ENCODE results near the gene PARP4. TPM values are rescaled to one million over a fixed set of nuclear protein-coding genes. Genes with fewer than 3 reads are reported as not detected.
A peak's percentile ranks its signal among the peaks of the same experiment; 100 is the strongest.
"Not testable (repeated sequence)": the region's sequence is repeated elsewhere in the genome, so short reads cannot be mapped to it uniquely, and the experiment has no call there.

The PARP4 gene
- total RNA-seq, 1 donor from 2014 or later = 23.1 TPM

DNA sequence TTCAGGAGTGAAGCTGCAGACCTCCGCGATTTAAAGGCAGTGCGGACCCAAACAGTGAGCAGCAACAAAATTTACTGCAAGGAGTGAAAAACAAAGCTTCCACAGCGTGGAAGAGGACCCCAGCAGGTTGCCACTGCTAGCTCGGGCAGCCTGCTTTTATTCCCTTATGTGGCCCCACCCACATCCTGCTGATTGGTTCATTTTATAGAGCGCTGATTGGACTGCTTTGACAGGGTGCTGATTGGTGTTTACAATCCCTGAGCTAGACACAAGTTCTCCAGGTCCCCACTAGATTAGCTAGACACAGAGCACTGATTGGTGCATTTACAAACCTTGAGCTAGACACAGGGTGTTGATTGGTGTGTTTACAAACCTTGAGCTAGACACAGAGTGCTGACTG is 6.3 kb downstream of the PARP4 start:
- not testable (repeated sequence) for ATAC-seq; DNase-seq (ENCODE audit: low spot score)

DNA sequence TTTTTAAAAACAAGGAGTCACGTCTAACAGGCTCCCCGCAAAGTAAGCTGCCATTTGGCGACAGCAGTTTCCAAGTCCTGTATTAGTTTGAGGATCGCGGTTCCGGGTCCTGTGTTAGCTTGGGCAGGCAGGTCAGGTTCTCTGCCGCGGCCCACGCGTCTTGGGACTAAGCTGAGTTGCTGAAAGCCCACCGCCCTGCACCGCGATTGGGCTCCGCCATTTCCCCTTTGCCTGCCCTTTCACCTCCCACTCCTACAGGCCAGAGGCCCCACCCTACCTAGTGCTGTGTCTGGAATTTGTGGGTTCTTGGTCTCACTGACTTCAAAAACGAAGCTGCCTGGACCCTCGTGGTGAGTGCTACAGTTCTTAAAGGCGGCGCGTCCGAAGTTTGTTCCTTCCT is 6.8 kb downstream of the PARP4 start:
- no peak for ATAC-seq
- DNase-seq (ENCODE audit: low spot score) = no peak

DNA sequence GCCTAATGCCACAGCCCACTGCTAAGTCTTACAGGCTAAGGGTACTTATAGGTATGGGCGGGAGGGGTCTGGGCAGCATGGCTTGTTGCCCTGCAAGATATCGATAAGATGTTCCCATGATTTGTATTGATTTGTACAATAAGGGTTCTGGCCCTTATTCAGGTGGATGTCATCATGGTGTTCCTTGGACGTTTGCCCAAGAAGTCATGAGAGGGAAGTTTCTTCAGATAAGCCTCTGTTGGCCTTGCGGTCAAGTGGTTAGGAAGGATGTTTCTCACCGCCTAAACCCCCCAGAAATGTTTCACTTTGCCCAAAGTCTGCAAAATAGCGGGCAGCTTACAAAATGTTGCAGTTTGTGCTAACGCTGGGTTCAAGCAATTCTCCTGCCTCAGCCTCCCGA is 7.3 kb downstream of the PARP4 start:
- no peak for DNase-seq (ENCODE audit: low spot score)
- no peak for ATAC-seq

DNA sequence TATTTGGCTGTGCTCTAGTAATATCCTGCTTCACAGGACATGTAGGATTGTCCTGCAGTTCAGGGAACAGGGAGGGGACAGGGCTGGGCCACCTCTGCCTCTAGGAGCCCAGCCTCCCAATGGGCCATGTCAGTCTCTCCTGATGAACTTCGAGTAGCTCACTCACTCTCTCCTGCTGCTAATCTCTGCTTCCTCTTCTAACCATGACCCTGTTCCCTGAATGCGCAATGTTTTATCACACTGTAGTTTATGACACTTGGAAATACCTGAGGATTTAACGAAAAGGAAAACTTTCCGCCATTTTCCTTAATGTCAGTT is 9.2 kb downstream of the PARP4 start:
- ATAC-seq (peak; percentile 44), DNase-seq (ENCODE audit: low spot score) (no peak)

DNA sequence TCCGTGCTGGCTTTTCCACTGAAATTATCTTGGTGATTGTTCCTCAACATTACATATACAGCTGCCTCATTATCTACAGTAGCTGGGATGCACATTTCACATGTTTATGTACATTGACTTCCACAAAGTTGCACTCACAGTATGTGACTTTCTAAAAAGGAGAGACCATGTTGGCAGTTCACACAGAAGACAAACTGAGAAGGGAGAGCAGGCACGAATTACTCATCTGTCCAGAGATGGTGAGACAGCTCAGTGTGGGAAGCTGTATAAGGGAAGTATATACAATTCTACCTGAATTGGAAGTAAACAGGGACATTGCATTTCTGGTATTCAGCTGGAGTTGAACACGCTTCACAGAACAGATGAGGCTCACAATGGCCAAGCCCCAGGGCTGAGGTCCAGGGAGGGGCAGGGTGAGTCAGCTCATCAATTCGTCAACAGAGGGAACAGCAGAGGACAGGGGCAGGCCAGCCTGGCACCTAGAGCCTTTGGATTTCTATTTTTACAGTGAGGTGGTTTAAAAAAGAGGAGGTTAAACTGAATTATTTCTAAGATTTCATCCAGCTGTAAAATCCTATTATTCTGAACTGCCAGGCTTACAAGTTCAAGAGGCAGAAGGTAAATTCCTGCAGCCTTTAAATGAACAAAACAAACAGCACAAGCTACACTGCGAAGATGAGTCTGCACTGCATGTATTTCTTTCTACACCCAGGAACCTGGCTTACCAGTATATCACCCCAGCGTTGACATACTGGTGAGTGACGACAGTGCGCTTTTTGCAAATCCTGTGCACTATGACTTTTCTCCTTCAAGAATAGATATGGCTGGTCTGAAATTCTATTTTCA is 9.8 kb downstream of the PARP4 start:
- ATAC-seq (peak; percentile 63), DNase-seq (ENCODE audit: low spot score) (no peak)

DNA sequence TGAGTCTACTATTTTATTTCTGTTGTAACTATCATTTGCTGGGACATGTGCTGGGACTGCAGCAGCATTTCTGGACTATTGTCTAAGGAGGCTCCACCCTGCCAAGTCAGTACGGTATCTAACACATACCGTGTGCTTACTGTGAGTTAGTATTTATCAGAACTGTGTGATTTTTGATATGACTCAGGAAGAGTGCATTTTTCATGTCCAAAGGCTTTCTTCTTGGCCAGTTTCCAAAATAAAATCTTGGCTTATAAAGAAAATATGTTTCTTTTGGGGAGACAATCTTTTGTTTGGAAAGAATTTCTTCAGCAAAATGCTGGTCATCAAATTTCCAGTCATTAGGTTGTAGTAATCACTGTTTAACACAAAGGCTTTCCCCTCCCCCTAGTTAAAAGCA is 11.6 kb downstream of the PARP4 start:
- DNase-seq (ENCODE audit: low spot score) = no peak
- ATAC-seq = peak; percentile 63

DNA sequence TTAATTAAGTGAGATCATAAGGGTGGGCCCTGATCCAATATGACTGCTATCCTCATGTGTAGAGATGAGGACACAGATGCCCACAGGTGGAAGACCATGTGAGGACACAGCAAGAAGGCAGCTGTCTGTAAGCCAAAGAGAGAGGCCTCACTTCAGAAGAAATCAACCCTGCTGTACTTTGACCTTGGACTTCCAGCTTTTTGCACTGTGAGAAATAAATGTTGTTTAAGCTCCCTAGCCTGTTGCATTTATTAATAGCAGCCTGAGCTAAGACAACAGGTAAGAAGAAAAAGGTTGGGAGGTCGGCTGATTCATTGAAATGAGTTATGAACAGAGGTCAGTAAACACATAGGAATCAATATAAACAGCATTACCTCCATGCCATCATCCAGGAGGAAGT is 14.8 kb downstream of the PARP4 start:
- ATAC-seq (peak; percentile 31), DNase-seq (ENCODE audit: low spot score) (no peak)

DNA sequence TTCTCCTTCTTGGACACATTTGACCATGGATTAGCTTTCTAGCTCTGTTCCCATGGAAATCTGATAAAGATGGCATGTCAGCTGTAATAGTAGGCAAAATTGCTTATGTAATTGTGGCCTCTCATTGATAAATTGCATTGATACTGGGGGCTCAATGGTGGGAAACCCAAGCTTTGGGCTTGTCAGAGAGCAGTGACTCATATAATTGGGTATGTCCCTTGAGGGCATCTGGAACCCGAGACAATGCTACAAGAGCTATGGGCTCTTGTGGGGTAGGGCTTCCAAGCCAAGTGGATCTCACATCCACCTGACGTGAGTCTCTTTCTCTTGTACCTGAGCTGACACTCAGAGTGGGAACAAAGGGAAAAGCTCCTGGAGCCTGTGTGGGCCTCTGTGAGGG is 16.3 kb downstream of the PARP4 start:
- not testable (repeated sequence) for ATAC-seq; DNase-seq (ENCODE audit: low spot score)

DNA sequence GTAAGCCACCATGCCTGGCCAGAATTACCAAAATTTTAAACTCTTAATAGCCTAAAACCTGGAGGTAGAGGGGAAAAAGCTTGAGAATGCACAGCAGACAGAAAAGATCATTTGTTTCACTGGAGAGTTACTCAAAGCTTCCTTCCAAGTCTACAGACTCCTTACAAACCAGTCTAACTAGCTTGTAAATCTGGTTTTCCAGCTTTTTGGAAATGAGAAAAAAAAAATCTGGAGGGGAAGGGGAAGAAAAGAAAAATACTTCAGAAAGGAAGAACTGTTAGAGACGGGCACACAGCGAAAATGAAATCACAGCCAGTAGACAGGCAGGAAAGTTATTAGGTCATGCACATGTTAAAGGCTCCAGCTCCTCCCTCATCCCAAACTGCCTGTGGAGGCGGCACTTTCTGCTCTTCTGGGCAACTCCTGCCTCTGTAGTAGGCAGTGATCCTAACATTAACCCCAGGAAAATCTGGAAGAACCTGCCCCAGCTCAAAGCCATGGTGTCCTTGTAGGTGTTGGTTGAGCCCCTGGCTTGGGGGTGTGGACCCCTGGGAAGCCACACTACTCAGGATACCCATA is 17.3 kb downstream of the PARP4 start:
- DNase-seq (ENCODE audit: low spot score) (no peak), ATAC-seq (no peak)

DNA sequence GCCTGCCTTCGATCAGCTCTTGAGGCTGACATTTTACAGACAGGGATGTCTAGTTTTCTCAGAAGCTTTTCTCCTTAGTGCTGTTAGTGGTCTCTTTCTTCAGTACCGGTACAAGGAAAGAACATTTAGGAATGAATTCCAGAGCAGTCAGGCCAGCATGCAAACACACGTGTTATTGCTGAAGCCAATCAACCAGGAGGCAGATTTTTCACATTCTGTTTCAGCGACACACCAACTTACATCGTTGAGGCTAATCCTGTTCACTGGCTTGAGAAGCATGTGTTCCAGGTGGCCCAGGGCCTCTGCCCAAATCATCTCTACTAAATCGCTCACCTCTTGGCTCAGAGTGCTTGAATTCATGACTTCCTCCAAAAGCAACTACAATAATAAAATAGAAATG is 19.2 kb downstream of the PARP4 start:
- ATAC-seq (no peak), DNase-seq (ENCODE audit: low spot score) (no peak)

DNA sequence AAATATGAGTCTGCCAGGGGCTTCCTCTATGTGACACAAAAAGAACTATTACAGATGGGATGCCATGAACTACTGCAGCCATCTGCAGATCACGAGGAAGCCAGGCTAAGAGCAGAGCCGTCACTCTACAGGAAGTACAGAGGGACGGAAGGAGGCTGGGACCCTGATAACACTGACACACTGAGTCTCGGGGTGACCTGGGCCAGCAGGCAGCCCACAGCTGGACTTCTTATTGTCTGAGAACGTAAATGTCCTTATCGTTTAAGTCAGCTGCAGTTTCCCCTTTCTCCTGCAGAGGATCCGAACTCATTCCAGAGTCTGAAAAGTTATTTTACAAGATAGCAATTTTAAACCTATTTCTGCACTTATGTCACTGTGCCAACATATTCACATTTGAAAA is 20.7 kb downstream of the PARP4 start:
- ATAC-seq (peak; percentile 78), DNase-seq (ENCODE audit: low spot score) (no peak)

DNA sequence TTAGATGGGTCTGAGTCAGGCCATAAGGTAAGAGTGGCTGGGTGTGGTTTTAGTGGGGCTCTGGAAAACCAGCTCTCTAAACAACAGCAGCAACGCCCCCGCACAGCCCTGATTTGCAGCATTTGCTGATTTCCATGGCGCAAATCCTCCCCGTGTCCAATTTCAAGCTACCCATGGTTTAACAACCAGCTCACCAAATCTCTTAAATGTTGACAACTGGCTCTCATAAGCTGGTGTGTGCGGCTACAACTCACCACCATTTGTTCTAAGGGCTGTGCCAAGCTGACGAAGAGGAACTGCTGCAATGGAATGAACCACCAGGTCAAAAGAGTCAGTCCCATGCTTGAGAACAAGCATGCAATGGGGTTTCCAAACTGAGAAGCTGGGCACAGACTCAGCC is 22.9 kb downstream of the PARP4 start:
- DNase-seq (ENCODE audit: low spot score) (no peak), ATAC-seq (no peak)

DNA sequence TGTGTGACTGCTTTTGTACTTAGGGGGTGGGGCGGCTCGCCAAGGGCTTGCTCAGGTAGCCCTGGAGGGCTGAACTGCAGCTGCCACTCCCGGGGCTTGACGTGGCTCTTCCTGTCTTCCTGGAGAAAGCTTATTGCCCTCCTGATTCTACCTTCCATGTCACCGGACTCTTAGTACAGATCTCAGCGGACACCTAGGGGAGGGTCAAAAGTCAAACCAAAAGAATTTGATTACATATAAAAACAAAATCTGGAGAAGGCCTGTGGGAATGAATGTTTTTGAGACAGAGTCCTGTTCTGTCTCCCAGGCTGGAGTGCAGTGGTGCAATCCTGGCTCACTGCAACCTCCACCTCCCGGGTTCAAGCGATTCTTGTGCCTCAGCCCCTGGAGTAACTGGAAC is 24.5 kb downstream of the PARP4 start:
- not testable (repeated sequence) for ATAC-seq; DNase-seq (ENCODE audit: low spot score)

DNA sequence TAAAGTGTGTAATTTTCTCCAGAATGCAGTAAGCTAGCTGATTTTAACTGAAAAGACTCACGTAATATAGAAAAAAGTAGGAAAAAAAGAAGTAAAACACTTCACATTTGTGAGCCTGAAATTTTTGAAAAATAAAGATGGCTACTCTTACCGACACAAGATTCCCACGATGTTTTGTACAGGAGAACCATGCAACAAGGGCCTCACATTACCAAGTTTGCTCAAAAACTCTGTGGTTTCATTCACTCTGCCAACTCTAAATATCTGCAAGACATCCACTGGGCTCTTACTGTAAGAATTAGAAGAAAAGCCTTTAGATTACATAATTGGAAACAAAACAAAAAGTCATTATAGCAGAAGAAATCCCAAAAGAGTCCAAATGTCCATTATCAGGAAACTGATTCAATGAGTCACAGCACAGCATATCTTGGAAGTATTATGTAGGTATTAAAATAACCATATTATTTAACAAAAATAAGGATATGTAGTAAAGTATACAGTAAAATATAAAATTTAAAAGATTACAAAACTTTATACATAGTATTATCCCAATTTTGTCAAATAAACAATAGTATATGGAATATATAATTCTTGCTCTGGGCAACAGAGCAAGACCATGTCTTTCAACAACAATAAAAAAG is 26.4 kb downstream of the PARP4 start:
- not testable (repeated sequence) for ATAC-seq; DNase-seq (ENCODE audit: low spot score)

DNA sequence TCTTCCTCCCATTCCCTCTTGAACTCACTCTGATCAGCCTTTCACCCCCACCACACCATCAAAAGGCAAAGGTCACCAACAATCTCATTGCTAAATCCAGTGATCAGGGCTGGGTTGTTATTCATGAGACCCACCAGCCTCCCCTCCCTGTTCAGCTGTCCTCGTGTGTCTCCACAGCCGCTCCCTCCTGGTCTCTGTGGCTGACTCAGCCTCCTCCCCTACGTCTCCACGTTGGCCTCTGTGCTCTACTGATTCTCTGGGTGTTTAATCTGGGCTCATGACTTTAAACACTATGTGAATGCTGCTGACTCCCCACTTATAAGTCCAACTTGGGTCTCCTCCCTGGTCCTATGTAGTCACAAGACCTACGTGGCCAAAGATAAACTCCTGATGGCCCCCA is 38.9 kb downstream of the PARP4 start:
- ATAC-seq = no peak
- DNase-seq (ENCODE audit: low spot score) = no peak

DNA sequence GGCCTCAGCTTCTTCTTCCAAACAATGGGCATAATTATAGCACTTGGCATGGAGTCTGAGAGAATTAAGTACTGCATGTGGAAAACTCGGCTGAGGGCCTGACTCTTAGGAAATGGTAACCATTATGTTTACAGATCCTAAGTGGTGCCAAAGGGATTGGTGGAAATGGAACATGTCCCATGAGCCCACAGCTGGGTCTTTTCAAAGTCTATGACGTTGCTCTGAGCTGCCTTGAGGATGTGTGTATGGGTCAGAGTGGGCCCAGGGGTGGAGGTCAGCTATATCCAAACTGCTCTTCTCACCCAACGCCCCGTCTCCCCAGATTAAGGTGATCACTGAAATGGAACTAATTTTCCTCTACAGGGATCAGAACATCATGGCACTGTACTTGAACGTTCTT is 40.4 kb downstream of the PARP4 start:
- not testable (repeated sequence) for ATAC-seq; DNase-seq (ENCODE audit: low spot score)

DNA sequence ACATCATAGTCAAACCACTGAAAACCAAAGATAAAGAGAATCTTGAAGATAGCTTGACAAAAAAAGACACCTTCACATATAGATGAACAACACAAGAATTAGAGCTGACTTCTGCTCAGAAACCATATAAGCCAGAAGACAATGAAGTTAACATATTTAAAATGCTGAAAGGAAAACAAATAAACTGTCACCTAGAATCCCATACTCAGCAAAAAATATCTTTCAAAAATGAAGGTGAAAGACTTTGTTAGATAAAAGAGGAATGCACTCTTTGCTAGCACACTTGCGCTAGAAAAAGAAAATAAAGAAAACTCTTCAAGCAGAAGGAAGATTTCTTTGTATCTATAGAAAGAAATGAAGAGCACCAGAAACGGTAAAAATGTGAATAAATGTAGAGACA is 49.5 kb downstream of the PARP4 start:
- ATAC-seq = no peak
- no peak for DNase-seq (ENCODE audit: low spot score)

DNA sequence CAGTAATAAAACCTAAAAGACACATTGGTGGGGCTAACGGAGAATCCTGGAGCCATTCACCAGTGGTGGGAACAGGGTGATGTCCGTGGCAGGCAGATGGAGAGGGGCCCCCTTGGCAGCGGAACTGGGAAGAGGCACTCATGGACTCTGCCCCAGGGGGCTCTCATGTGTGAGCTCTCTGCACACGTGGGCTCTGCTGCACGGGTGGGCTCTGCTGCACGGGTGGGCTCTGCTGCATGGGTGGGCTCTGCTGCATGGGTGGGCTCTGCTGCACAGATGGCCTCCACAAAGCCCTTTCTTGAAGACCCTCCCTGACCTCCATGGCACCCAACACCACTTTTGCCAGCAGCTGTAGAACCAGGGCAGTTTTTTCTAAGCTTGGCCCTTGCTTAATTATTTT is 52.3 kb downstream of the PARP4 start:
- DNase-seq (ENCODE audit: low spot score) = no peak

DNA sequence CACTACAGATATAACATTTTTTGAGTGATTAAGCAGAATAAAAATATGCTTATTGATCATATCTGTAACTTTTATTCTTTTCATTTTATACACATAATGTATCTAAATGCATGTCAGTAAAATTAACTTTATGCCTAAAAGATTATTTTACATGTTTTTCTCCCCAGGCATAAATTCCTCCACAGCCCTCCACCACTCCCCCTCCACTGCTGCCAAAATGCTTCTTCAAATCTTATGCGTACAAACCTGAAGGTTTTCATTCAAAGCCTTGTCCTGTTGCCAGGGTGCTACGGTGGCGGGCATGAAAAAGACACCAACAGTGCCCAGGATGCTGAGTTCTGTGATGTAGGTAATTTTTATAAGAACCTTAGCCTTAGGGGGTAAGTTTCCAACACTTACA is 52.9 kb downstream of the PARP4 start:
- DNase-seq (ENCODE audit: low spot score) (no peak), ATAC-seq (no peak)

More for the DNA sequence above, 52.3 kb downstream of the PARP4 start:
- ATAC-seq = peak; percentile 19

DNA sequence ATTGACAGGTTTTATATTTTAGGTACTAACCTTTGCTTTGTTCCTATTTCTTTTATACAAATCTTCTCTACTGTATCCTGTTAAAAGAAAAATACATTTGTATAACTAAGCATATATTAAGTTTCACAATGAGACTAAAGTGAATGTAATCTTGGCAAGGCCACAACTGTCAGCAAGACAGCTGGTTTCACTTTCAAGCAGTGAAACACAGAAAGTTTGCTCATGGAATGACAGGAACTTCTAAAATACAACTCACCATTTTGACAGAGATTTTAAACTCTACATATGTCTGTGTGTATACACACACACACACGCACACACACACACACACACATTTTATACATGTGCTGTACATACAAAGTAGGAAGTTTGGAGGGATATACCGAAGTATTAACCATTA is 53.3 kb downstream of the PARP4 start:
- ATAC-seq = peak; percentile 39

DNA sequence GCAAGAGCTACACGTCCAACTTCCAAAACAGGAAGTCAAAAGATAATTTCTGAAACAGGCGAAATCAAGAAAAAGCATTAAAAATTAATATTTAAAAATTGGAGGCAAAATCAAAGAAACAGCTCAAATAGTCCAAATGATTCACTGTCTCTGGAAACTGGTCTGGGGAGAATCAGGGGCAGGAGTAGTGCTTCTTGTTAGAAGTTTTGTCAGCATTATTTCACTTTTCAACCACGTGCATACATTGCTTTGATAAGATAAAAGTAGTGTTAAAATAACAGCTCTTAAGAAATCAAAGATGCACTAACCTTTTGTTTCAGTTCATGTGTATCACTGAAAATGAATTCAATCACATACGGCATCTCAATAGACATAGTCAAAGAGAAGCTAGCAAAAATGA is 53.8 kb downstream of the PARP4 start:
- ATAC-seq = no peak

More for the DNA sequence above, 53.3 kb downstream of the PARP4 start:
- DNase-seq (ENCODE audit: low spot score) = no peak

DNA sequence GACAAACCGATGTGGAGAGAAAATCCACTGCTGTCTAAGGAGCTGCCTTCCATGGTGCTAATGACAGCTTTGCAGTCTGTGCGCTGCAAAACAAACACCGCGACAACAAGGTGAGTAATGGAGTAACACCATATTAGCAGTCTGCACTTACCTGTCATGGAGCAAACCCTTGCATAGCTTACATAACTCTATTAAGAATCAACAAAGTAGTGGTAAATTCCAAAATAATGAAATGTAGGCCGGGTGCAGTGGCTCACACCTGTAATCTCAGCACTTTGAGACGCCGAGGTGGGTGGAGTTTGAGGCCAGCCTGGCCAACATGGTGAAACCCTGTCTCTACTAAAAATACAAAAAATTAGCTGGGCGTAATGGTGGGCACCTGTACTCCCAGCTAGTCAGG is 56.2 kb downstream of the PARP4 start:
- DNase-seq (ENCODE audit: low spot score) = no peak
- no peak for ATAC-seq

More for the DNA sequence above, 53.8 kb downstream of the PARP4 start:
- DNase-seq (ENCODE audit: low spot score) = no peak
